ENCODE results near the gene NINJ2.

NINJ2 gene

DNA sequence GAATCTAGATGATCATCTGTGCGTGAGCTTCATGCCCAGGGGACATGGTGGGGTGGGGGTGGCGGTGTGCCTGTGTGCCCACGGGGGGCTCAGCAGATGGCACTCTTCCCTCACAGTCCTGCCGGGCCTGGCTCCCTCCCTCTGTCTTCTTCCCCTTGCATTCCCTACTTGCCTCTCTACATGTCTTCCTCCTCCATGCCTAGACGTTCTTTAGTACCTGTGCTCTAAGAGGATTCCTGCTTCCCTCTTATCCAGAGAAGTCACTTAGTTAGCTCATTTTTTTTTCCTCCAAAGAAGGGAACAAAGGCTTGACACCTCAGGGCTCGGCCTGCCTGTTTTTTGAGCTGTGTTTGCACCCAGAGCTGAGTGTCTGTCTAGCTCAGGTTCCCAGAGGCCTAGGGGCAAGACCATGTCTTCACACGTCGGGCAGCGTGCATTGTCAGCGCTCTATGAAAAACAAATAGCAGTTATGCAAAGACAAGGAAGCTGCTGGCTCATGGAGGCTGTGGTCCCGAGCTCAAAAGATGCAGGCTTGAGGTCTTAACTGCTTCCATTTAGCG lies 48.8 kb downstream of the NINJ2 start:
- DNase-seq (ENCODE audit: low read depth, low spot score): no peak

DNA sequence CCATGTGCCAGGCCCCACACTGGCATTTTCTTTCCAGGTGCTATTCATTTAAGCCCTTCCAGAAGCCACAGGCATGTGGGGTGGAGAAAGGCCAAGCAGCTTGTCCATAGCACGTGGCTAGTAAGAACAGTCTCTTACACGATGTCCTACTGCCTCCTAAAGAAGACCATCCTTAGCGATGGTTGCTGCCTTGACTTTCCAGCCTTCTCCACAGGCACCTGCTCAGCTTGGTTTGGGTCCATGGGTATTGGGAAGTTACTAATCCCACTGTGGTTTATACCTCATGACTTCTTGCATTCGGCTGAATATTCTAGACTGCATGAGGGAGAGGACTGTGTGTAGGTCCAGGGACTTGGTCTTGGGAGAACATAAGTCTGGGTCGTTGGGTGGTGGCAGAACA lies 49.2 kb downstream of the NINJ2 start:
- DNase-seq (ENCODE audit: low read depth, low spot score): no peak

DNA sequence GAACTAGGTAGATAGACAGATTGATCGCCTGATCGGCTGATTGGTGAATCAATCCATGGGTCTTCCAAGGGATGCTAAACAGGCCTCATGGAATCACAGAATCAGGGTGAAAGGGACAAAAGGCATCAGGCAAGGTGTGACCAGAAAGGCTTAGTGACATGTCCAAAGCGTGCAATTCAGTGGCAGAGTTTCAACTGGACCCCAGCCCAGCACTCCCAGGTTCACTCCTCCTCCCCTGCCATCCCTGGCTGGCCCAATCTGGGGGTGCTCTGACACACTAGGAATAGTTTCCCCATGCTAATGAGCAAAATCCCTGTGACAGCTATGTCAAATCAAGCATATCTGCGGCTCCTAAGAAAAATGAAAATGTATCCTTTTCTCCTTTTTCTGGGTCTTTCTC lies 50.4 kb downstream of the NINJ2 start:
- no peak for DNase-seq (ENCODE audit: low read depth, low spot score)

DNA sequence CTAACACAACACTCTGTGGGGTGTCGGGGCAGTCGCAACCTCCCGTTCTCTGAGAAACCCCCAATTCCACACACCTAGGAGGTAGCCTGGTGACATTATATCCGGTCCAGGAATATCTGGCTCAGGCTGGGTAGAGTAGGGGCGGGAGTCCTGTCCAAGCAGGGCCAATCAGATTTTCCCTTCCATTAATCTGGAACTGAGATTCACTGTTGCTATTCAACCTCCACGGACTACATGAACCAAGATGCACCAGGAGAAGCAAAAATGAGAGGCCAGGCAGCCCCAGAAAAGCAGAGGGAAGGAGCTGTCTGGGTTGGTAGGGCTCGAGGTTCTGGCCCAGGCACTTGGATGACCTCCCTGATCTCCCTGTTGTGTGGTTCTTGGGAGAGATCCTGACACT lies 51.0 kb downstream of the NINJ2 start:
- no peak for DNase-seq (ENCODE audit: low read depth, low spot score)

DNA sequence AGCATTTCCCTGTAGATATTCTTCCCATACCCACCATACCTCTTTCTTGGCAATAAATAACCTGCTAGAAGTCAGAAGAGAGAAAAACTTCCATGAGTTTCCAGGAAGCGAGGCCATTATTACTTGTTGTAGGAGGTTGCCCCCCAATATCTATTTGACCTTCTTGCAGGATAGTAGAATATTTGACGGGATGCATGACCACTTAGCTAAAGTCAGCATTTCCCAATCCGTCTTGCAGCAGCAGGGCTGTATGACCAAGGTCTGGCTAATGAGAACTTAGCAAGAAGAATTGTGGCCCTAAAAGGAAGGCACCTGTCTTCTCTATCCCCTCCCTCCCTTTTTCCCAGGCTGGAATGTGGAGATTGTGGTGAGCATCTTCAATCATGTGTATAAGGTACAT lies 51.5 kb downstream of the NINJ2 start:
- no peak for DNase-seq (ENCODE audit: low read depth, low spot score)

DNA sequence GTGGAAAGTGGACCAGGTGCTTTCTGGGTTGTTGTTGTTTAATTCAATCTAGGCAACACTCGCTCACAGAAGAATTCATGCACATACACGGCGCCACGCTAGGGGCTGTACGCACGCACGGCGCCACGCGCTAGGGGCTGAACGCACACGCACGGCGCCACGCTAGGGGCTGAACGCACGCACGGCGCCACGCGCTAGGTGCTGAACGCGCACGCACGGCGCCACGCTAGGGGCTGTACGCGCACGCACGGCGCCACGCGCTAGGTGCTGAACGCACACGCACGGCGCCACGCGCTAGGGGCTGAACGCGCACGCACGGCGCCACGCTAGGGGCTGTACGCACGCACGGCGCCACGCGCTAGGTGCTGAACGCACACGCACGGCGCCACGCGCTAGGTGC lies 54.3 kb downstream of the NINJ2 start:
- no peak for DNase-seq (ENCODE audit: low read depth, low spot score)

DNA sequence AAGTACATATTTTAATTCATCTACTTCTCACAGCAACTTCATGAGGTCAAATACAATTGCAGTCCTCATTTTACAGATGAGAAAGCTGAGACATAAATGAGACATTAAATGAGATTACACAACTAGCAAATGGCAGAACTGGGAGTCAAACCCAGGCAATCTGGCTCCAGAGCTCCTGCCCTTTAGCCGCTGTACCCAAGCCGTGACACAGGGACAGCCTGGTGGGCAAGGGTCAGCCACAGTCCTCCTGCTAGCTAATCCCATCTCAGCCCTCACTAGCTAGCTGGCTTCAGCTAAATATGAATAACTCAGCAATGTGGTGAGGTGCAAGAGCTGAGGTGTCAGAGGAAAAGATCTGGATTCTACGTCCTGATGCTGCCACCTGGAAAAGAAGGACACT lies 54.8 kb downstream of the NINJ2 start:
- DNase-seq (ENCODE audit: low read depth, low spot score): no peak

DNA sequence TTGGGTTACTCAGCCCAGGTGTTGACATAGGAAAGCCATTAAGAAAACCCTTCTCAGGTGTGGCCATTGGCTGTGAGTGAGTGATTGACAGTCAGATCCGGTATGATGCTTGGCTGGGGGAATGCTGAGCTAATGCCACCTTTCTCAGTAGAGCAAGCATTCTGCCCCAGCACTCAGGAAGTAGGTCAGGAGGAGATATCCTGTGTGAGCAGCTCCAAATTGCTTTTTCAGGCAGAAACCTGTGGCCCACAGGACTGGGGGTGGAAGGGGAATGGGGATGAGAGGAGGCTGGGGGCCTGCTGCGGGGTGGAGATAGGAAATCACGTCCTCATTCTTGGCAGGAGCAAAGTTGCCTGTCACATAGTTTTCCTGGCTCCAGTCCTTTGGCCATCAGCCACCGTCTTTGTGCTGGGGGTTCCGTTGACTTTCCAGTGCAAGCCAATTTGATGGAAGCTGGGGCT lies 55.7 kb downstream of the NINJ2 start:
- DNase-seq (ENCODE audit: low read depth, low spot score): no peak

DNA sequence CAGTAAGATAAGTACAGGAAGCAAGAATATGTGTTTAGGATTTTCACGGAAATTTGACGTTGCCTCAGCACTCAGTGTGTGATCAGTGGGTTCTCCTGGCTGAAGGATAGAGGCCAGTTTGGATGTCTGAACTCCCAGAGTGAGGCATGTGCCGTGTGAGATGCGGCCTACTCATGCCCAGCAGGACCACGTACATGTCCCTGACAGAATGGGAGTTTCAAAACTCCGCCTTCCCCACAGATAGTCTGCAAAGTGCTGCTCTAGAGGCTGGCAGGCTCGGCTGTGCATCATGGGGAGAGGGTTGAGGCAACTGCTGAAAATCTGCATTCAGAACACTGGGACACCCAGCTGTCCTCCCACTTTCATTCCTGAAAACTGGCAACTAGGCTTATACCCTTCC lies 58.3 kb downstream of the NINJ2 start:
- no peak for DNase-seq (ENCODE audit: low read depth, low spot score)

DNA sequence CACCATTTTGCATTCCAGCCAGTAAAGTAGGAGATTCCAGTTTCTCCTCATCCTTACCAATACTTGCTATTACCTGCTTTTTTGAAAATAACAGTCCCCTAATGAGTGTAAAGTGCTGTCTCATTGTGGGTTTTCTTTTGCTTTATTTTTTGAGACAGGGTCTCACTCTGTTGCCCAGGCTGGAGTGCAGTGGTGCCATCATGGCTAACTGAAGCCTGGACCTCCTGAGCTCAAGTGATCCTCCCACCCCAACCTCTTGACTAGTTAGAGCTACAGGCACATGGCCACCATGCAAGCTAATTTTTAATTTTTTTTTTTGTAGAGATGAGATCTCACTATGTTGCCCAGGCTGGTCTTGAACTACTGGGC lies 60.6 kb downstream of the NINJ2 start:
- DNase-seq (ENCODE audit: low read depth, low spot score): no peak

DNA sequence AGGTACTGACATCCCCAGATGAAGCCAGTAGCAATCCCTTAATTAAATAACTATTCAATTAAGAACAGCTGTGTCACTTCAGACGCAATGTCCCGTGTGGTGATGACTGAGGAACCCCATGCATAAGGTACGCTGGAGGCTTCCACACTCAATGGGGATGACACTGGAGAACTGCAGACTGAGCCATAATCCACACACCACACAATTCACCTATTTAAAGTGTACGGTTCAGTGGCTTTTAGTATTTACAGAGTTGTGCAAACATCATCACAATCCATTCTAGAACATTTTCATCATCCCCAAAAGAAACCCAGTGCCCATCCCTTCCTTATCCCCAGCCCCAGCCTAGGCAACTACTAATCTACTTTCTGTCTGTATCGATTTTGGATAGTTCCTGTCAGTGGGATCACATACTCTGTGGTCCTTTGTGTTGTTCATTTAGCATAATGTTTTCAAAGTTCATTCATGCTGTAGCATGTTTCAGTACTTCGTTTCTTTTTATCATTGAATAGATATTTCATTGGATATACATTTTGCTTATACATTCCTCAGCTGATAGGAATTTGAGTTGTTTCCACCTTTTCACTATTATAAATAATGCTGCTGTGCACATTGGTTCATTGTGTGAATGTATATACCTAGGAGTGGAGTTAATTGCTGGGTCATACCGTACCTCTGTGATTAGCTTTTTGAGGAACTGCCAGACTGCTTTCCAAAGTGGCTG lies 61.1 kb downstream of the NINJ2 start:
- no peak for DNase-seq (ENCODE audit: low read depth, low spot score)

DNA sequence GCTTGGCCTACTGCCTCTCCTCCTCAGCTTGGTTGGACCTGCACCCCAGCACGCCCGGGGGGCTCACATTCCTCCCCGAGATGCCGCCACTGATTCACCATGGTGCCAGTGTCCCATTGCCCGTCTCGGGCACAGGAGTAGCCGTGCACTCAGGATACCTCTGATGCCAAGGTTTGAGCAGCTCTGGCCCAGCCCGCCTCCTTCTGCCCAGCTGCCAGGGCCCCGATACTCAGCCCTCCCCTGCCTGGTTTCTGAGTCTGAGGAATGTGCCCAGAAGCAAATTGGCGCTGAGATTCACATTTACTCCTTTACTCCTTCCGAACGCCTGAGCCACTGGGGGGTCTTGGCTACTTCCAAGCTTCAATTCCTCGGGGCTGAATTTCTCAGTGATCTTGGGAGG lies 63.5 kb downstream of the NINJ2 start:
- DNase-seq (ENCODE audit: low read depth, low spot score): no peak

DNA sequence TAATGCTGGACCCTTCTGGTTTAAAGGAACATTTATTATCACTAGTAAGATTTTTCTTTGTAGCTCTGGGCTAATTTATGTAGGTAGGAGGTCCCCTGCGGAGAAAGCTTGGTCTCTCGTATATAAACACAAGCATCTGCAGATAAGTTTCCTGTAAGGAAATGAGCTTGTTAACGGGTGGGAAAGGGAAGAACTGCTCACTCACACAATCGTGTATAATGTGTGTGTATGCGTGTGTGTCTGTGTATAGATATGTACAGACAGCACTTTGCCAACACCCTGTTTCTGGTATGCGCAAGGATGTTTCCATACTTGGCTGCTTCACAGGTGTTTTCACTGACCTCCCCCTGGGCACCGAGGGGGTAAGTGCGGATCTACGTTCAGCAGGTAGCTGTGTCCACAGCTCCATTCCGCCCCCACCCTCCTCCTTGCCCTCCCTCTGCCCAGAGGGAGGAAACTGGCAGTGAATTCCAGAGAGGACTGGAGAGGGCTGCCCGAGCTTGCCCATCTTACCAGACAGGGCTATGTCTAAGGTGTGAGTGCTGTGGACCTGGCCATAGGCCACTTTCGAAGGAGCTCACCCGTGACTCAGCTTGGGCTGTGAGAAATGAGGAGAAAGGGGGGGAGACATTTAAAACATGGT lies 65.2 kb downstream of the NINJ2 start:
- no peak for DNase-seq (ENCODE audit: low read depth, low spot score)

DNA sequence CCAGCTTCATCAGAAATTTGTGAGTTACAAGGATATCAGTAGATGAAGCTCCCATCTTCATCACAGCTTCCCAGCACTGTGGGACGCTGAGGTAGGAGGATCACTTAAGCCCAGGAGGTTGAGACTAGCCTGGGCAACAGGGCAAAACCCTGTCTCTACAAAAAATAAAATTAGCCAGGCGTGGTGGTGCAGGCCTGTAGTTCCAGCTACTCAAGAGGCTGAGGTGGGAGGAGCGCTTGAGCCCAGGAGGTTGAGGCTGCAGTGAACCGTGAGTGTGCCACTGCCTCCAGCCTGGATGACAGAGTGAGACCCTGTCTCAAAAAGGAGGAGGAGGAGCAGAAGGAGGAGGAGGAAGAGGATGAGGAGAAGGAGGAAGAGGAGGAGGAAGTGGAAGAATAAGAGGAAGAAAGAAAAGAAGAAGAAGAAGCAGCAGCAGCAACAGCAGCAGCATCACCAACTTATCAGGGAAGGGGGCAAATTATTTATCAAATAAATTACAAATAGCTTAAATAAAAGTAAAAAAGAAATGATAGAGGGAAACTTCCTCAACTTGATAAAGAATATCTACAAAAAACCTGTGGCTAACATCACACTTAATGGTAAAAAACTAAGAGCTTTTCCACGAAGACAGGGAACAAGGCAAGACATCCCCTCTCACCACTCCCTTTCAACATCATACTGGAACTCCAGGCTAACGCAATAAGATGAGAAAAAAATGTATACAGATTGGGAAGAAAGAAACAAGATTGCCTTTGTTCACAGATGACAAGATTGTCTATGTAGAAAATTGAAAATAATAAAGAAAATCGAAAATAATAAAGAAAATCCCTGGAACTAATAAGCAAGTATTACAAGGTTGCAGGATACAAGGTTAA lies 69.6 kb downstream of the NINJ2 start:
- DNase-seq (ENCODE audit: low read depth, low spot score): no peak

DNA sequence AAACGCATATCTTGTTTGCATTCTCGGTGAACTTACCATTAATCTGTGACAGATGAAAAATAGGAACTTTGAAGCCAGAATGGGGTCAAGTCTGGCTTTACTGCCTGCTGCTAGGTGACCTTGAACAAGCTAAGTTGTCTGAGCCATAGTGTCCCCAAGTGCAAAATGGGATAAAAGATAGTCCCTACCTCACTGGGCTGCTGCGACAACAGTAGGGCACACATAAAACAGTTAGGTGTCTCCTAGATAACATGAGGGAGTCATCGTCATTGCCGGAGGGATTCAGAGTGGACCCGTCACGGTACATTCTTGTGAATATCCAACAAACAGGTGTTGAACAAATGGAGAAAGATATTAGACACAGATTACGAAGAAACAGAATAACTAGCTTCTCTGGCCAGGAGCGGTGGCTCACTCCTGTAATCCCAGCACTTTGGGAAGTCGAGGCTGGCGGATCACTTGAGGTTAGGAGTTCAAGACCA lies 71.2 kb downstream of the NINJ2 start:
- DNase-seq (ENCODE audit: low read depth, low spot score): no peak

DNA sequence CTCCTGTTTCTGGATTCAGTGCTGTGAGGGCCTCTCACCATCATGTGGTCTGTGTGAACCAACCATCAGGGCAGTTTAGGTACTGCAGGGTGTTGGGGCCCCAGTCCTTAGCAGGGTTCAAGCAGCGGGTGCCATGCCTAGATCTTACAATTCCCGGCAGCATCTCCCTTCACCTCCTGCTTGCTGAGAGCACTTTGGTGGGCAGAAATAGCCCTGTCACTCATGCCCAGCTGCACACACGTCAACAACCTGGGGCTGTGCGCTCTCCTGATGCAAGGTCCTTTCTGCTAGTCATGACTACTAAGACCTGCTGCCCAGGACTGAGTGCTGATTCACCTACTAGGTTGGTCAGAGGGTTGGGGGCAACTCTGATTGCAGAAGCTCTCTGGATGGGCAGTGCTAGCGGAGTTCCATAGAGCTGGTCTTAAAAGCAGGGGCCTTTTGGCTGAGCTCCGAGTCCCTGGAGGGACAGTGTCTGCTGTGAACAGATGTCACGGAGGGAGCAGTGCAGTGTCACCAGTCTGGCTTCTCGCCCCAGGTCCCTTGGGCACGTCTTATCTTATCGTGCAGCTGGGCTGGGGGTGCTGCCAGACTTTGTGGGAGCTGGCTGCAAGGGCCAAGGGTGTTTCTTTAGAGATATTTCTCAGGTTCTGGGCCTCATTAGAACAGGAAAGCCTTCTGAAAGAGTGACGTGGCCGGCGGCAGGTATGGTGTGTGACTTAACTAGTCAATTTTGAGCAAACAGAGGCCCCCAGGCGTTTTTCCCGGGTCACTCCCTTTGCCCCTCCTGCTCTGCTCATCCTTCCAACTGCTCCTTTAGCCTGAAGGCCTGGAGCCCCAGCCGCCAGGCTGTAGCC lies 71.8 kb downstream of the NINJ2 start:
- no peak for DNase-seq (ENCODE audit: low read depth, low spot score)

DNA sequence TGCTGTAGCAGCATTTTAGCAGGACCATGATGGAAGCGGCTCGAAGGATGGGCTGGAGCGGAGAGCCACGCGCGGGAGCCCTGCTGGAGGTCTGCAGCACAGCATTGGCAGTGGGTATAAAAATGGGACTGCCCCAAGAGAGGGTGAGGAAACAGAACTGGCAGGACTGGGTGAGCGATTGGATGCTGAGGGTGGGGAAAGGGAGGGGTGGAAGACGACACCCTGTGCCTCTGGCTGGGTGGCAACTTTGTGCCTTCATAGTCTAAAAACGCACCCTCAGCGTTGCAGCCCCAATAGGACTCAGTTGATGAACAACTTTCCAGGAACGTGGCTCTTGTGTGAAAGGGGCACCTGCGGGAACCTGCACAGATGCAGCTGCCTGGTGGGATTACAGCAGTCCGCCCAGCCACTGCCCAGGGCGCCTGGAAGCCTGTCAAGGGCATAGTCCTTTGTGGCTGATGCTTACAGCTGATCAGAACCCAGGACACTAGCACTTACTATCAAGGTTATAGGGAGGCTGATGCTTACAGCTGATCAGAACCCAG lies 73.0 kb downstream of the NINJ2 start:
- no peak for DNase-seq (ENCODE audit: low read depth, low spot score)

DNA sequence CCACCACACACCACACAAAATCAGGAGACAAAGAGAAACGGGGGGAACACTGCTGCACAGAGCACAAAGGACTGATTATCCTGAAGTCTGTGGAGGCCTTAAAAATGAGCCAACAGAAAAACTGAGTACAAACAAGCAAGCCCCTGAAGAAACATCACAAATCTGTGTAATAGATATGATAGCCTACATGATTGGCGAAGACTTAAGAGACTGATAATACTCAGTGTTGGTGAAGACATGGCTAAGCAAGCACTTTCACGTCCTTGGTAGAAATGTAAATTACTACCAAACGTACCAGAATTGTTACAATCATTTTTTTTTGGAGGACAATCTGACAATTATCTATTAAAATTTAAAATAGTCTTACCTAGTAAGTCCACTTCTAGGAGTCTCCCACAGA lies 74.6 kb downstream of the NINJ2 start:
- DNase-seq (ENCODE audit: low read depth, low spot score): no peak

DNA sequence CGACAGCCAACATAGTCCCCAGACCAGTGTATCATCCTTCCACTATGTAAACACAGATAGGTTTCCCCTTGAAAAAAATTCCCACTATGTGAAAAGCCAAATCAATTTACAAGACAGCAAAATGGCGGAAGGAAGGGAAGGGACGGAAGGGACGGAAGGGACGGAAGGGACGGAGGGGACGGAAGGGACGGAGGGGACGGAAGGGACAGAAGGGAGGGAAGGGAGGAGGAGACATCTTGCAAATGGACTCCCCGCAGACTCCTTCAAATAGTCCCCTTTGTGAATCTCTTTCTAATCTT lies 75.3 kb downstream of the NINJ2 start:
- DNase-seq (ENCODE audit: low read depth, low spot score): no peak

DNA sequence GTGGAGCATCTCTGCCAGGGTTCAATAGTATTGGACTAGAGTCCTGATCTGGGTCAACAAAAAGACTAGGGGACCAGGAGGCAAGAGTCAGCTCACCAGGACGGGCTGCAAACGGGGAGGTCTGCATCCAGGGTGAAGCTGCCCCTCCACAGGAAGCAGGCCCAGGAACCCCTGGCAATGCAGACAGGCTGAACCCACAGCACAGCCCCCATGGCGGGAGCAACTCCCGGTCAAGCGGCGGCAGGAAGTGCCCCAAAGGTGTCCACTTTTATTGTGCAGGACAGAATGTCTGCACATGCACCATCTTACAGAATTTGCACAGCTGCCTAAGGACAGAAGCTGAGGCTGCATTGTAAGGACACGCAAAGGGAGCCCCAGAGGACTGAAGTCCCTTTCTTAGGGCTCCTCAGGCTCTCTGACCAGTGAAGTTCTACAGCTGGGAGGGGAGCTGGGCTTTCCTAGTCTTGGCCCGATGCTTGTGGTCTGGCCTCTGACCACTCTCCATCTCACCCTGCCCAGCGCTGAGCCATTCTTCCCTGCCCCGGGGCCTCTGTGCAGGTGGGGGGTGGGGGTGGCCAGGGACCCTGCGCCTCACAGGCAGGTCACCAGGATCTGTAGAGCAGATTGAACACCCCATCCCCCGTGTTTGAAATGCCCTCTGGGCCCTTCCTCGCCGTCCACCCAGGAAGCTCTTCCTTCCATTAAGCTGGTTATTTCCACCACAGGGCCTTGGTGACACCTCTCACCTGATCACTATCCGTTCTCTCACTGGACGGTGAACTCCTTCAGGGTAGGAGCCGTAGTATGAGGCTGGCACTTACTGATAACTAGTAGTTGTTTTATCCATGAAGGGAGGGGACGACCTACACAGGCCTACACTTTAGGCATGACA lies 75.9 kb downstream of the NINJ2 start:
- DNase-seq (ENCODE audit: low read depth, low spot score): no peak

All from iPS DF 19.7 (cell line).